Coronary artery (tissue), 2 donors: ENCODE results near the gene ANK3.

Experiments used
- DNase-seq: peaks from one replicate; pipeline ENCODE4 v3.0.0-alpha.2; 2017; ENCODE audit warnings: low spot score
- H3K27ac ChIP-seq, 2 donors: fragments of 200-600 bp; sonication (generic); one replicate each; pipeline ENCODE4 v1.5.1; 2016 to 2019
- H3K4me3 ChIP-seq: fragments of 200-600 bp; sonication (generic); 2 replicates; pipeline ENCODE4 v1.5.1; 2016; ENCODE audit warnings: mild to moderate bottlenecking, moderate library complexity
- CTCF ChIP-seq: fragments of 200-600 bp; sonication (generic); IDR thresholded peaks from one replicate; pipeline ENCODE4 v1.5.1; 2019; ENCODE audit warnings: antibody characterized with exemption

ANK3 gene

DNA sequence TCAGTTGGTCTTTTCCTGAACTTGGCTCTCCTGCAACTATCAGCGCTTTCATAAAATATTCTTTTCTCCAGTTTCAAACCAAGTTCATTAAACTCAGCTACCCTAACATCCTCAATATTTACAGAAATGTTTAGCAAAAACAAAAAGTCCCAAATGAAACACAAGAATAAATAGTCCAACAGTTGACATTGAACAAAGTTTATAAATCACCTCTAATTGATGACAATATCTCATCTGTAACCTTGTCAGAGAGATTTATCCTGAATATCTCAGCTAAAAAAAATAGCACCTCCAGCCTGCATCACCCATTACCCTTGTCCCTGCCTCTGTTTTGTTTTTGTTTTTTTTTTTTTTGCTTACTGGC lies 76.1 kb downstream of the ANK3 start:
- TF ChIP-seq CTCF = no peak
- DNase-seq = no peak
- Histone ChIP-seq H3K4me3 (no peak overlapping the region), H3K27ac (no peak overlapping the region)

GRCh38 chr10:60312818-60313588 lies 76.7 kb downstream of the ANK3 start:
- no peak for TF ChIP-seq CTCF
- no peak overlapping the region for H3K27ac ChIP-seq
- no peak overlapping the region for H3K4me3 ChIP-seq
- DNase-seq = no peak

DNA sequence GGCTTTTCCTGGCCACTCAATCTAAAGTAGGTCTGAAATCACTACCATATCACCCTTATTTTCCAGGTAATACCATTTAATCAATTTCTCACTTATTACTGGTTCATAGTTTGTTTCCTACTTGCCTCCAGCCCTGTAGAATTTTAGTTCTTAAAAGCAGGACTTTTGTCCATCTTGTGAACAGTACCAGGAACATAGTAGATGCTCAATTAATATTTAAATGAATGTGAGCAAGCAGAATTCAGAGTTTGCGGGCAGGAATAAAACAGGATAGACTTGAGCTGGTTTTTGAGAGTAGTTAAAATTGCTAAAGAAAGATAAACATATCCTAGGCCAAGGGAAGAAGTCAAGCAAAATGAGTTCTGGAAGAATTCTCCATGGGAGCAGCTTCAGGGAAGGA lies 77.9 kb downstream of the ANK3 start:
- Histone ChIP-seq H3K4me3 (no peak overlapping the region), H3K27ac (no peak overlapping the region)
- no peak for TF ChIP-seq CTCF
- no peak for DNase-seq

DNA sequence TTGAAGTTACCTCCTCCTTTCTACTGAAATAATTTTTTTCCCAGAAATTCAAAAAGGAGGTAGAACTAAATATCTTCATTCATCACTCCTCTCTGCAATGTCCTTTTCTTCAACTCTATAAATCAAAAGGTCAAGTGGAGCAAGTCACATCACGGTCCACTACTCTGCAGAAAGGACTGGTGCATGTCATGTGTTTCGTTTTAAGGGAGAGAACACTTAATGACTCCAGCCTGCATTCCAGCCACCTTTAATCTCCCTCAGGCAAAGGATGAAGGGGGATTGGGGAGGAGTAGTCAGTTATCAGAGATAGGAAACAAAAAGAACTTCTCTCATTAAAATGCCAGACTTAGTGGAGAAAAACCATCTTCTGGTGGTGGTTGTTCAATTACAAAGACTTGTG lies 78.9 kb downstream of the ANK3 start:
- Histone ChIP-seq H3K27ac (no peak overlapping the region), H3K4me3 (no peak overlapping the region)
- no peak for TF ChIP-seq CTCF
- DNase-seq = no peak

- TF ChIP-seq CTCF = no peak
- H3K27ac ChIP-seq = no peak overlapping the region
- H3K4me3 ChIP-seq = no peak overlapping the region
- DNase-seq = no peak
Measured at GRCh38 chr10:60309891-60310290, 79.8 kb downstream of the ANK3 start.

- no peak overlapping the region for H3K4me3 ChIP-seq
- TF ChIP-seq CTCF = no peak
- no peak for DNase-seq
- no peak overlapping the region for H3K27ac ChIP-seq
Measured at GRCh38 chr10:60309371-60309770, 80.3 kb downstream of the ANK3 start.

DNA sequence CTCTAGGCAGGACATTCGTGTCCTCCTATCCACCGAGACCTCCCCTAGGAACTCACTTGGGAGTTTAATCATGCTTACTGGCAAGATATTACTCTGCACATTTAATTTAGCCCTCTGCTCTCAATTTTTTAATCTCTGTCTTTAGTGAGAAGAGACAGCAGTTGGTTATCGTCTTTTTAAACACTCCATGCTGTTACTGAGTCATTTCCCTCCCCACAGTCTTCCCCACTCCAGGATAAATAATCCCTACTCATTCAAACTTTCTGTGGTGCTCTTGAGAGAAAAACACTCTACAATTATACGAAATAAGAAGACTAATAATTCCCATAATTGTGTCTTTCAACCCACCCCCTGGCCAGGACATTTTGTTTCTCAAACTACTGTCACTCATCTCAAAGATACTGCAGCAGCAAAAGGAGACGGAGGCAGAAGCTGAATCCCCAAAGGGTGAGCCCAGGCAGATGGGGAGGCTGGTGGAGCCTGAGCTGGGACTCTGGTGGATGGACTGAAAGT lies 84.2 kb downstream of the ANK3 start:
- peak overlapping the region; percentile 22 for H3K4me3 ChIP-seq
- TF ChIP-seq CTCF = no peak
- peak overlapping the region; percentile 5 to 73 for H3K27ac ChIP-seq
- DNase-seq = no peak
